CD4-positive, alpha-beta T cell treated with Interleukin-17A for 4 hours (primary cell): ENCODE measurements around the gene PIK3C3.
"Not testable (repeated sequence)": the region's sequence is repeated elsewhere in the genome, so short reads cannot be mapped to it uniquely, and the experiment has no call there.

Experiments used
- DNase-seq: peaks from one replicate; pipeline ENCODE4 v3.0.0-alpha.2; 2020; ENCODE audit warnings: mixed read lengths

Gene PIK3C3

GRCh38 chr18:42080340-42080739 is 125.3 kb downstream of the PIK3C3 start:
- DNase-seq: no peak

GRCh38 chr18:42082415-42083234 is 127.6 kb downstream of the PIK3C3 start:
- DNase-seq: no peak

GRCh38 chr18:42086288-42086687 is 131.3 kb downstream of the PIK3C3 start:
- no peak for DNase-seq

- no peak for DNase-seq
Measured at GRCh38 chr18:42087235-42087634, 132.2 kb downstream of the PIK3C3 start.

- no peak for DNase-seq
Measured at GRCh38 chr18:42087876-42088275, 132.8 kb downstream of the PIK3C3 start.

GRCh38 chr18:42092848-42093247 is 137.8 kb downstream of the PIK3C3 start:
- no peak for DNase-seq

- no peak for DNase-seq
Measured at GRCh38 chr18:42094875-42095274, 139.8 kb downstream of the PIK3C3 start.

- DNase-seq: no peak
Measured at GRCh38 chr18:42095732-42096377, 140.8 kb downstream of the PIK3C3 start.

- DNase-seq: no peak
Measured at GRCh38 chr18:42100248-42100647, 145.2 kb downstream of the PIK3C3 start.

GRCh38 chr18:42100911-42101310 is 145.9 kb downstream of the PIK3C3 start:
- no peak for DNase-seq

- DNase-seq: no peak
Measured at GRCh38 chr18:42105394-42105793, 150.4 kb downstream of the PIK3C3 start.

- no peak for DNase-seq
Measured at GRCh38 chr18:42106784-42107183, 151.8 kb downstream of the PIK3C3 start.

- no peak for DNase-seq
Measured at GRCh38 chr18:42107287-42107686, 152.3 kb downstream of the PIK3C3 start.

GRCh38 chr18:42107691-42108450 is 152.8 kb downstream of the PIK3C3 start:
- DNase-seq: no peak

GRCh38 chr18:42112147-42112546 is 157.1 kb downstream of the PIK3C3 start:
- DNase-seq: not testable (repeated sequence)

GRCh38 chr18:42112657-42113420 is 157.8 kb downstream of the PIK3C3 start:
- DNase-seq: no peak

GRCh38 chr18:42113529-42114191 is 158.6 kb downstream of the PIK3C3 start:
- DNase-seq: no peak

GRCh38 chr18:42114310-42114943 is 159.4 kb downstream of the PIK3C3 start:
- peak; percentile 50 for DNase-seq

- no peak for DNase-seq
Measured at GRCh38 chr18:42126586-42126985, 171.6 kb downstream of the PIK3C3 start.

GRCh38 chr18:42131066-42131929 is 176.3 kb downstream of the PIK3C3 start:
- DNase-seq: no peak

- DNase-seq: no peak
Measured at GRCh38 chr18:42131930-42132244, 176.9 kb downstream of the PIK3C3 start.
